Measurements from ENCODE around the gene ZNF398. TPM values are rescaled to one million over a fixed set of nuclear protein-coding genes. Genes with fewer than 3 reads are reported as not detected.

Gene ZNF398
- total and polyA plus RNA-seq, 2 of the 13 experiments (the other 11 are each of a cell fraction or from before 2014, with no cell fraction given): 3.0 to 8.9 TPM

- TF ChIP-seq ZBTB46 (CRISPR knock-in tag; IDR thresholded peaks at IDR 0.05; ENCODE audit: borderline replicate concordance) (no peak), JDP2 (CRISPR knock-in tag; IDR thresholded peaks at IDR 0.05; ENCODE audit: borderline replicate concordance) (no peak), HOXD1 (CRISPR knock-in tag; IDR thresholded peaks at IDR 0.05) (no peak; the same call in 1 of the 2 replicates), RFXANK (CRISPR knock-in tag; IDR thresholded peaks at IDR 0.05) (no peak), KDM4B (CRISPR knock-in tag; IDR thresholded peaks at IDR 0.05) (peak; percentile 76; the same call in 1 of the 2 replicates), ZNF652 (CRISPR knock-in tag; IDR thresholded peaks at IDR 0.05; ENCODE audit: borderline replicate concordance, low read depth) (no peak), TAF1 (CRISPR knock-in tag; IDR thresholded peaks at IDR 0.05) (peak; percentile 91), ZNF512 (CRISPR knock-in tag; IDR thresholded peaks at IDR 0.05) (no peak), SIN3B (IDR thresholded peaks at IDR 0.05; ENCODE audit: low read length) (no peak), FOXK1 (CRISPR knock-in tag; IDR thresholded peaks at IDR 0.05; ENCODE audit: borderline replicate concordance, low read depth) (peak; percentile 89; the same call in 1 of the 2 replicates), GATA4 (IDR thresholded peaks at IDR 0.05; ENCODE audit: borderline replicate concordance, low read depth) (no peak), PHF20 (CRISPR knock-in tag; IDR thresholded peaks at IDR 0.05) (peak; percentile 77), HOXA3 (CRISPR knock-in tag; IDR thresholded peaks at IDR 0.05) (peak; percentile 84), ZNF180 (CRISPR knock-in tag; IDR thresholded peaks at IDR 0.05; ENCODE audit: borderline replicate concordance, low read depth) (no peak), RBAK (CRISPR knock-in tag; IDR thresholded peaks at IDR 0.05) (no peak), ZSCAN25 (CRISPR knock-in tag; IDR thresholded peaks at IDR 0.05) (no peak), KIAA2018 (CRISPR knock-in tag; IDR thresholded peaks at IDR 0.05; ENCODE audit: borderline replicate concordance) (no peak)
Observed at GRCh38 chr7:149195180-149196150, 48.2 kb downstream of the ZNF398 start, which contains the start of gene ZNF282 (continued).
